Measurements from ENCODE around the gene GREB1L.

Gene GREB1L

DNA sequence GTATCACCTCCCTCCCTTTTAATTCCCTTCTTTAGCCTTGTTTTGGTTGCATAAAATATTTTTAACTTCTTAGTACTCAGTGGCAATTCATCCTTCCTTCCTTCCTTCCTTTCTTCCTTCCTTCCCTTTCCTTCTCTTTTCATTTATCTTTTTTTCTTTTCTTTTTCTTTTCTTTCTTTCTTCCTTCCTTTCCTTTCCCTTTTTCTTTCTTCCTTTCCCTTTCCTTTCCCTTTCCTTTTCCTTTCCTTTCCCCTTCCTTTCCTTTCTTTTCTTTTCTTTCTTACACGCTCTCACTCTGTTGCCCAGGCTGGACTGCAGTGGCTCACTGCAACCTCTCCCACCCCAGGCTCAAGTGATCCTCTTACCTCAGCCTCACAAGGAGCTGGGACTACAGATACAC, 160.2 kb downstream of the GREB1L start:
- no peak for DNase-seq
- Histone ChIP-seq H4K20me1 (ENCODE audit: insufficient read depth, low read length) (no peaks in the 10 kb centered on the region), H3K36me3 (replicated peaks; ENCODE audit: insufficient read depth, low read length) (no peaks in the 10 kb centered on the region), H3K27me3 (replicated peaks; ENCODE audit: insufficient read depth, low read length) (no peaks in the 10 kb centered on the region), H2AFZ (ENCODE audit: low read length) (no peak overlapping the region), H3K4me3 (ENCODE audit: low read length) (no peak overlapping the region), H3F3A (ENCODE audit: insufficient read depth, low read length) (no peaks in the 10 kb centered on the region), H3K4me1 (ENCODE audit: low read length) (no peaks in the 10 kb centered on the region), H3K27ac (ENCODE audit: low read length) (no peak overlapping the region), H3K9me3 (replicated peaks; ENCODE audit: insufficient read depth, low read length) (no peaks in the 10 kb centered on the region), H3K9ac (ENCODE audit: low read length) (no peak overlapping the region), H3K9me2 (replicated peaks; ENCODE audit: insufficient read depth, low read length) (no peaks in the 10 kb centered on the region), H3K79me2 (ENCODE audit: low read length) (no peaks in the 10 kb centered on the region), H3K4me2 (ENCODE audit: low read depth, low read length) (no peak overlapping the region)
- no peak for TF ChIP-seq EZH2 (optimal IDR thresholded peaks at IDR 0.05; ENCODE audit: low read depth, low read length)
- TF ChIP-seq EZH2phosphoT487 (IDR thresholded peaks at IDR 0.05; ENCODE audit: low read length), result no peak
- TF ChIP-seq CTCF (IDR thresholded peaks at IDR 0.05; ENCODE audit: low read length), result no peak

GRCh38 chr18:21404426-21404825, 162.4 kb downstream of the GREB1L start:
- H3K9ac ChIP-seq (ENCODE audit: low read length), result no peak overlapping the region
- no peaks in the 10 kb centered on the region for H3F3A ChIP-seq (ENCODE audit: insufficient read depth, low read length)
- H3K27me3 ChIP-seq (replicated peaks; ENCODE audit: insufficient read depth, low read length), result no peaks in the 10 kb centered on the region
- no peak overlapping the region for H3K27ac ChIP-seq (ENCODE audit: low read length)
- H3K4me1 ChIP-seq (ENCODE audit: low read length), result no peaks in the 10 kb centered on the region
- no peak overlapping the region for H3K4me3 ChIP-seq (ENCODE audit: low read length)
- DNase-seq, result no peak
- H2AFZ ChIP-seq (ENCODE audit: low read length), result no peak overlapping the region
- no peak overlapping the region for H3K4me2 ChIP-seq (ENCODE audit: low read depth, low read length)
- no peaks in the 10 kb centered on the region for H3K9me2 ChIP-seq (replicated peaks; ENCODE audit: insufficient read depth, low read length)
- H3K79me2 ChIP-seq (ENCODE audit: low read length), result no peaks in the 10 kb centered on the region
- no peaks in the 10 kb centered on the region for H4K20me1 ChIP-seq (ENCODE audit: insufficient read depth, low read length)
- no peaks in the 10 kb centered on the region for H3K9me3 ChIP-seq (replicated peaks; ENCODE audit: insufficient read depth, low read length)
- H3K36me3 ChIP-seq (replicated peaks; ENCODE audit: insufficient read depth, low read length), result no peaks in the 10 kb centered on the region
- no peak for TF ChIP-seq EZH2 (optimal IDR thresholded peaks at IDR 0.05; ENCODE audit: low read depth, low read length)
- TF ChIP-seq CTCF (IDR thresholded peaks at IDR 0.05; ENCODE audit: low read length), result no peak
- no peak for TF ChIP-seq EZH2phosphoT487 (IDR thresholded peaks at IDR 0.05; ENCODE audit: low read length)

- H3K27ac ChIP-seq (ENCODE audit: low read length), result no peak overlapping the region
- TF ChIP-seq EZH2phosphoT487 (IDR thresholded peaks at IDR 0.05; ENCODE audit: low read length), result no peak
- TF ChIP-seq CTCF (IDR thresholded peaks at IDR 0.05; ENCODE audit: low read length), result no peak
- TF ChIP-seq EZH2 (optimal IDR thresholded peaks at IDR 0.05; ENCODE audit: low read depth, low read length), result no peak
- no peak overlapping the region for H2AFZ ChIP-seq (ENCODE audit: low read length)
- H3K9me2 ChIP-seq (replicated peaks; ENCODE audit: insufficient read depth, low read length), result no peaks in the 10 kb centered on the region
- no peak overlapping the region for H3K4me2 ChIP-seq (ENCODE audit: low read depth, low read length)
- H3K79me2 ChIP-seq (ENCODE audit: low read length), result no peaks in the 10 kb centered on the region
- H3K4me1 ChIP-seq (ENCODE audit: low read length), result no peaks in the 10 kb centered on the region
- H4K20me1 ChIP-seq (ENCODE audit: insufficient read depth, low read length), result no peaks in the 10 kb centered on the region
- H3K9ac ChIP-seq (ENCODE audit: low read length), result no peak overlapping the region
- H3K4me3 ChIP-seq (ENCODE audit: low read length), result no peak overlapping the region
- no peaks in the 10 kb centered on the region for H3K27me3 ChIP-seq (replicated peaks; ENCODE audit: insufficient read depth, low read length)
- no peak for DNase-seq
- H3F3A ChIP-seq (ENCODE audit: insufficient read depth, low read length), result no peaks in the 10 kb centered on the region
- H3K9me3 ChIP-seq (replicated peaks; ENCODE audit: insufficient read depth, low read length), result no peaks in the 10 kb centered on the region
- no peaks in the 10 kb centered on the region for H3K36me3 ChIP-seq (replicated peaks; ENCODE audit: insufficient read depth, low read length)
Observed at GRCh38 chr18:21406116-21406515, 164.1 kb downstream of the GREB1L start.
